DOHH2 (cell line): ENCODE results near the gene ANO6.

Experiments
- EZH2phosphoT487 ChIP-seq: fragments of 200-600 bp; sonication (generic); IDR thresholded peaks from 2 replicates; pipeline ENCODE4 v1.6.1; 2017; ENCODE audit warnings: borderline replicate concordance, mild to moderate bottlenecking, antibody characterized with exemption, low read length, moderate library complexity, mixed read lengths
- TF ChIP-seq, protein P1 (sequence below): fragments of 200-600 bp; sonication (generic); IDR thresholded peaks from one replicate; pipeline ENCODE4 v1.5.1; 2014; ENCODE audit warnings: antibody characterized with exemption, mild to moderate bottlenecking, low read depth, low read length; ENCODE audit not compliant: poor library complexity, severe bottlenecking

DNA sequence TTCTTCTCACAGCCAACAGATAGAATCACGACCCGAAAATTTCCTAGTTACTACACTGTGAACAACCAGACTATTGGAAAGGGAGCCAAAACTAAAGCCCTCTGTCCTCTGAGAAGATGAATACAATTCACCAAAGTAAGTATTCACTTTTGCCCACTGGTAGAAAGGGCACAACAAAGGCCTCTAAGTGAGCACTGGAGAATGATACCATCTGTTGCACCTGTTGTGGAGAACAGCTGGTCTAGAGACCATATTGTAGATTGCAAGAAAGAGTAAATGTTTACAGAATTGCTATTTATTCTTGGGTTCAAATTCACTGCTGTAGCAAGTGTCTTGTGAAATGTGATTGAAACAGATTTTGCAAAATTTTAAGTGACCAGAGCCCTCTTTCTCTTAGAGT is 46.9 kb upstream of the ANO6 start:
- TF ChIP-seq, protein P1, sequence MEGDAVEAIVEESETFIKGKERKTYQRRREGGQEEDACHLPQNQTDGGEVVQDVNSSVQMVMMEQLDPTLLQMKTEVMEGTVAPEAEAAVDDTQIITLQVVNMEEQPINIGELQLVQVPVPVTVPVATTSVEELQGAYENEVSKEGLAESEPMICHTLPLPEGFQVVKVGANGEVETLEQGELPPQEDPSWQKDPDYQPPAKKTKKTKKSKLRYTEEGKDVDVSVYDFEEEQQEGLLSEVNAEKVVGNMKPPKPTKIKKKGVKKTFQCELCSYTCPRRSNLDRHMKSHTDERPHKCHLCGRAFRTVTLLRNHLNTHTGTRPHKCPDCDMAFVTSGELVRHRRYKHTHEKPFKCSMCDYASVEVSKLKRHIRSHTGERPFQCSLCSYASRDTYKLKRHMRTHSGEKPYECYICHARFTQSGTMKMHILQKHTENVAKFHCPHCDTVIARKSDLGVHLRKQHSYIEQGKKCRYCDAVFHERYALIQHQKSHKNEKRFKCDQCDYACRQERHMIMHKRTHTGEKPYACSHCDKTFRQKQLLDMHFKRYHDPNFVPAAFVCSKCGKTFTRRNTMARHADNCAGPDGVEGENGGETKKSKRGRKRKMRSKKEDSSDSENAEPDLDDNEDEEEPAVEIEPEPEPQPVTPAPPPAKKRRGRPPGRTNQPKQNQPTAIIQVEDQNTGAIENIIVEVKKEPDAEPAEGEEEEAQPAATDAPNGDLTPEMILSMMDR, result no peak
- no peak for TF ChIP-seq EZH2phosphoT487
